Measurements from ENCODE around the gene ELMO3. TPM values are rescaled to one million over a fixed set of nuclear protein-coding genes. Genes with fewer than 3 reads are reported as not detected.

ELMO3 gene
- total RNA-seq, 1 donor from 2014 or later = 4.5 TPM

- no peak overlapping the region for H3K27ac Mint-ChIP-seq (ENCODE audit: unreplicated experiment)
- H3K4me1 Mint-ChIP-seq = peaks cover 32% of the 10 kb centered on the region
- H3K9me3 Mint-ChIP-seq = no peaks in the 10 kb centered on the region
- no peak for DNase-seq (ENCODE audit: low read depth, low spot score)
- H3K27me3 Mint-ChIP-seq (ENCODE audit: low read depth) = peaks cover 81% of the 10 kb centered on the region
- no peaks in the 10 kb centered on the region for H3K36me3 Mint-ChIP-seq (ENCODE audit: low read depth)
- TF ChIP-seq CTCF (conservative IDR thresholded peaks at IDR 0.05) = no peak
- peak overlapping the region; percentile 88 for H3K4me3 Mint-ChIP-seq
These were observed 27.8 kb upstream of the ELMO3 start for GRCh38 chr16:67170949-67171649.

- no peaks in the 10 kb centered on the region for H3K9me3 Mint-ChIP-seq
- H3K27ac Mint-ChIP-seq (ENCODE audit: unreplicated experiment) = no peak overlapping the region
- H3K36me3 Mint-ChIP-seq (ENCODE audit: low read depth) = no peaks in the 10 kb centered on the region
- TF ChIP-seq CTCF (conservative IDR thresholded peaks at IDR 0.05) = no peak
- peak overlapping the region; percentile 87 for H3K4me3 Mint-ChIP-seq
- no peak for DNase-seq (ENCODE audit: low read depth, low spot score)
- H3K4me1 Mint-ChIP-seq = peaks cover 32% of the 10 kb centered on the region
- peaks cover 69% of the 10 kb centered on the region for H3K27me3 Mint-ChIP-seq (ENCODE audit: low read depth)
These were observed 25.6 kb upstream of the ELMO3 start for GRCh38 chr16:67173323-67173722.

GRCh38 chr16:67173808-67174705 is 24.9 kb upstream of the ELMO3 start:
- Mint-ChIP-seq H3K4me3 (peak overlapping the region; percentile 87), H3K36me3 (ENCODE audit: low read depth) (peaks cover 2% of the 10 kb centered on the region), H3K27ac (ENCODE audit: unreplicated experiment) (no peak overlapping the region), H3K27me3 (ENCODE audit: low read depth) (peaks cover 68% of the 10 kb centered on the region), H3K9me3 (no peaks in the 10 kb centered on the region), H3K4me1 (peaks cover 37% of the 10 kb centered on the region)
- no peak for TF ChIP-seq CTCF (conservative IDR thresholded peaks at IDR 0.05)
- peak; percentile 65 for DNase-seq (ENCODE audit: low read depth, low spot score)

GRCh38 chr16:67174706-67175231 is 24.2 kb upstream of the ELMO3 start:
- H3K27ac Mint-ChIP-seq (ENCODE audit: unreplicated experiment) = no peak overlapping the region
- H3K27me3 Mint-ChIP-seq (ENCODE audit: low read depth) = peaks cover 64% of the 10 kb centered on the region
- TF ChIP-seq CTCF (conservative IDR thresholded peaks at IDR 0.05) = no peak
- H3K36me3 Mint-ChIP-seq (ENCODE audit: low read depth) = peaks cover 2% of the 10 kb centered on the region
- peak overlapping the region; percentile 54 for H3K4me3 Mint-ChIP-seq
- H3K4me1 Mint-ChIP-seq = peaks cover 35% of the 10 kb centered on the region
- no peaks in the 10 kb centered on the region for H3K9me3 Mint-ChIP-seq
- DNase-seq (ENCODE audit: low read depth, low spot score) = no peak

GRCh38 chr16:67176662-67177061 is 22.3 kb upstream of the ELMO3 start:
- no peaks in the 10 kb centered on the region for H3K9me3 Mint-ChIP-seq
- TF ChIP-seq CTCF (conservative IDR thresholded peaks at IDR 0.05) = no peak
- no peak for DNase-seq (ENCODE audit: low read depth, low spot score)
- peaks cover 19% of the 10 kb centered on the region for H3K4me1 Mint-ChIP-seq
- H3K36me3 Mint-ChIP-seq (ENCODE audit: low read depth) = peaks cover 2% of the 10 kb centered on the region
- peaks cover 49% of the 10 kb centered on the region for H3K27me3 Mint-ChIP-seq (ENCODE audit: low read depth)
- peak overlapping the region; percentile 5 for H3K4me3 Mint-ChIP-seq
- no peak overlapping the region for H3K27ac Mint-ChIP-seq (ENCODE audit: unreplicated experiment)
